KMS-11 (cell line): ENCODE results near the gene UGT1A6.

ENCODE experiments used
- H2AFZ ChIP-seq: fragments of 200-600 bp; sonication (generic); 2 replicates; pipeline ENCODE4 v1.6.1; 2016; ENCODE audit warnings: antibody characterized with exemption, mixed run types, low read depth
- H3K27ac ChIP-seq: fragments of 200-600 bp; sonication (generic); 2 replicates; pipeline ENCODE4 v1.6.1; 2016; ENCODE audit warnings: mild to moderate bottlenecking, mixed run types
- H3K27me3 ChIP-seq: fragments of 200-600 bp; sonication (generic); 2 replicates; pipeline ENCODE4 v1.6.1; 2017; ENCODE audit warnings: mild to moderate bottlenecking, low read depth, mixed run types, moderate library complexity; ENCODE audit not compliant: insufficient read depth
- H3K36me3 ChIP-seq: fragments of 200-600 bp; sonication (generic); 2 replicates; pipeline ENCODE4 v1.6.1; 2017; ENCODE audit warnings: mild to moderate bottlenecking, mixed run types; ENCODE audit not compliant: insufficient read depth
- H3K4me1 ChIP-seq: fragments of 200-600 bp; sonication (generic); 2 replicates; pipeline ENCODE4 v1.6.1; 2016; ENCODE audit warnings: mild to moderate bottlenecking, low read depth, mixed run types; ENCODE audit not compliant: poor library complexity, severe bottlenecking
- H3K4me2 ChIP-seq: fragments of 200-600 bp; sonication (generic); 2 replicates; pipeline ENCODE4 v1.7.0; 2016; ENCODE audit warnings: mild to moderate bottlenecking, mixed run types
- H3K4me3 ChIP-seq: fragments of 200-600 bp; sonication (generic); IDR thresholded peaks from 2 replicates; pipeline ENCODE4 v1.6.1; 2017; ENCODE audit warnings: low read depth, low read length, mixed read lengths; ENCODE audit not compliant: insufficient read depth
- H3K79me2 ChIP-seq: fragments of 200-600 bp; sonication (generic); 2 replicates; pipeline ENCODE4 v1.6.1; 2016; ENCODE audit warnings: low read depth, mixed run types; ENCODE audit not compliant: insufficient read depth
- H3K9ac ChIP-seq: fragments of 200-600 bp; sonication (generic); 2 replicates; pipeline ENCODE4 v1.6.1; 2016; ENCODE audit warnings: mild to moderate bottlenecking, mixed run types
- H4K20me1 ChIP-seq: fragments of 200-600 bp; sonication (generic); 2 replicates; pipeline ENCODE4 v1.6.1; 2016; ENCODE audit warnings: mild to moderate bottlenecking, mixed run types; ENCODE audit not compliant: insufficient read depth
- TF ChIP-seq, protein P1 (sequence below): fragments of 200-600 bp; sonication (generic); conservative IDR thresholded peaks from 2 replicates; pipeline ENCODE4 v1.6.1; 2017; ENCODE audit warnings: low read depth, mild to moderate bottlenecking, antibody characterized with exemption, low read length, moderate library complexity, mixed read lengths

UGT1A6 gene

DNA sequence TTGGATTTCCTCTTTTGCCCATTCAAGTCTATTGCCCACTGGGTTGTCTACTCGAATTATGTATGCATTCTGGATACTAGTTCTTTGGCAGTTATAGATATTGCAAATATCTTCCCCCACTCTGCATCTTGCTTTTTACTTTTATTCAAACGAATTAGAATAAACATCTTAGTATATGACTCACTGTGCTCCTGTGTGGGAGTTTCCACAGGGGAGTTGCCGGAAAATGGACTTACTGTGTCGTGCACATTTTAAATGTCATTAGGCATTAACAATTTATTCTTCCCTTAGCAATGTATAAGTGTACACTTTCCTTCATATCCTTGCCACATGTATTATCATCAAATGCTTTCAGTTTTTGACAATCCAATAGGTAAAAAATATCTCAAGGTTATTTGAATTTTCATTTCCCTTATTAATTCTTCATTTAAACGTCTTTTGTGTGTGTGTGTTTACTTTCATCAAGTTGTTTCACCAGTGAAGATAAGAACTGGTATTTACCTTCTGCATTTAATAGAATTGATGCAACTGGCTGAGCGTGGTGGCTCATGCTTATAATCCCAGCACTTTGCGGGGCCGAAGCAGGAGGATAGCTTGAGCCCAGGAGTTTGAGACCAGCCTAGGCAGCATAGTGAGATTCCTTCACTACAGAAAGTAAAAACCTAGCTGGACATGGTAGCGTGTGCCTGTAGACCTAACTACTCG lies 15.4 kb downstream of the UGT1A6 start:
- H3K9ac ChIP-seq, result no peak overlapping the region
- TF ChIP-seq, protein P1, sequence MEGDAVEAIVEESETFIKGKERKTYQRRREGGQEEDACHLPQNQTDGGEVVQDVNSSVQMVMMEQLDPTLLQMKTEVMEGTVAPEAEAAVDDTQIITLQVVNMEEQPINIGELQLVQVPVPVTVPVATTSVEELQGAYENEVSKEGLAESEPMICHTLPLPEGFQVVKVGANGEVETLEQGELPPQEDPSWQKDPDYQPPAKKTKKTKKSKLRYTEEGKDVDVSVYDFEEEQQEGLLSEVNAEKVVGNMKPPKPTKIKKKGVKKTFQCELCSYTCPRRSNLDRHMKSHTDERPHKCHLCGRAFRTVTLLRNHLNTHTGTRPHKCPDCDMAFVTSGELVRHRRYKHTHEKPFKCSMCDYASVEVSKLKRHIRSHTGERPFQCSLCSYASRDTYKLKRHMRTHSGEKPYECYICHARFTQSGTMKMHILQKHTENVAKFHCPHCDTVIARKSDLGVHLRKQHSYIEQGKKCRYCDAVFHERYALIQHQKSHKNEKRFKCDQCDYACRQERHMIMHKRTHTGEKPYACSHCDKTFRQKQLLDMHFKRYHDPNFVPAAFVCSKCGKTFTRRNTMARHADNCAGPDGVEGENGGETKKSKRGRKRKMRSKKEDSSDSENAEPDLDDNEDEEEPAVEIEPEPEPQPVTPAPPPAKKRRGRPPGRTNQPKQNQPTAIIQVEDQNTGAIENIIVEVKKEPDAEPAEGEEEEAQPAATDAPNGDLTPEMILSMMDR, result no peak
- no peak overlapping the region for H3K4me3 ChIP-seq
- no peaks in the 10 kb centered on the region for H4K20me1 ChIP-seq
- H3K4me2 ChIP-seq, result no peak overlapping the region
- H3K36me3 ChIP-seq, result no peaks in the 10 kb centered on the region
- H2AFZ ChIP-seq, result no peak overlapping the region
- H3K27ac ChIP-seq, result no peak overlapping the region
- no peaks in the 10 kb centered on the region for H3K27me3 ChIP-seq
- H3K79me2 ChIP-seq, result no peaks in the 10 kb centered on the region
- no peaks in the 10 kb centered on the region for H3K4me1 ChIP-seq

DNA sequence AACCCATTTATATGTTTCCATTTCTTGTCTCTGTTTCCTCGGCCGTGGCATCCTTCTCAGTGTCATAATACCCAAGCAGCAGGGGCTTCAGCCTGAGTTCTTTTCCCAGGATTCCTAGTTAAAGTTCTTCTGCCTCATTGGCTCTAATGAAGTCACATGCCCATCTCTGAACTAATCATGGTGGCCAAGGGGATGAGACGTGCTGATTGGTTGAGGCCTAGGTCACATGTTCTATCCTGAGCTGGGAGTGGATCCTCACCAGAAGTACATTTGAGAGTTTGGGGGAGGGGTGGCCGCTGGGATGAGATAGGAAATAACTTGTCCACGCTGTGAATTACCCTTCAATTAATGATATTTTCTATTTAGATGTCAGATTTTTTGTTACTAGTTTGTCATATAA lies 16.3 kb downstream of the UGT1A6 start:
- H3K4me2 ChIP-seq, result no peak overlapping the region
- no peak overlapping the region for H3K27ac ChIP-seq

DNA sequence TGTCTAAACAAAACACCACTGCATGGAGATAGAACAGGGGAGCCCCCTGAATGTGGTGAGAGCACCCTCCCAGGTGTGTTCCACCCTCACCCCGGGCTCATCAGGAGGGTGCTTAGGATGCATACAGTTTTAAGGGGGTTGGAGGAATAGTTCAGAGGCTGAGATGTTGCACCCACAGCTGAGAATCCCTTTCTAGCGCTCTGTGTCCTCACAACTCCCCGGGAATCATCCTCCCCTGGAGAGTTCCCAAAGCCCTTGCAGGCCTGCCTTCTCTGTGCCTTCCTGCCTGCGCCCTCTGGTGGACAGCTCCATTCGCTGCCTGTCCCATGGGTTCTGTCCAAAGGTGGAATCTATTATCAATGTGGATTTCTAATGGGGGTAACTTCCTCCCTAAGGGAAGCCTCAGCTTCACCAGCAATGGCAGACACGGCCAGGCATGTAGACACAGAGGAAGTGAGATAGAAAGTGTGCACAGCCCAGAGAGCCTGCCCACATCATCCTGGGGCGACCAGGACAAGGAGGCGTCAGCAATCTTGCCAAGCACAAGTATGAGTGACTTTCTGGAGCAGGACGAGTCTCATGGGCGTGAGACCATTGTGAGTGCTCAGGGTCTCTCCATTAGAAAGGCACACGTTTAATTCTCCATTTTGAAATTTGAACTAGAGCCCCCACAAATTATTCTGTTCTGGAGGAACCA lies 18.8 kb downstream of the UGT1A6 start:
- H3K36me3 ChIP-seq, result no peaks in the 10 kb centered on the region
- H3K27ac ChIP-seq, result no peak overlapping the region
- H3K4me3 ChIP-seq, result no peak overlapping the region
- no peaks in the 10 kb centered on the region for H3K4me1 ChIP-seq
- H3K27me3 ChIP-seq, result no peaks in the 10 kb centered on the region
- H2AFZ ChIP-seq, result no peak overlapping the region
- TF ChIP-seq, protein P1, result peak; percentile 86
- no peak overlapping the region for H3K9ac ChIP-seq
- H4K20me1 ChIP-seq, result no peaks in the 10 kb centered on the region
- H3K79me2 ChIP-seq, result no peaks in the 10 kb centered on the region
- no peak overlapping the region for H3K4me2 ChIP-seq

More for the DNA sequence above, 16.3 kb downstream of the UGT1A6 start:
- no peaks in the 10 kb centered on the region for H3K27me3 ChIP-seq
- H3K9ac ChIP-seq, result no peak overlapping the region
- H3K36me3 ChIP-seq, result no peaks in the 10 kb centered on the region
- TF ChIP-seq, protein P1, result no peak
- no peak overlapping the region for H2AFZ ChIP-seq
- no peaks in the 10 kb centered on the region for H3K4me1 ChIP-seq
- H3K79me2 ChIP-seq, result no peaks in the 10 kb centered on the region
- no peaks in the 10 kb centered on the region for H4K20me1 ChIP-seq
- no peak overlapping the region for H3K4me3 ChIP-seq

DNA sequence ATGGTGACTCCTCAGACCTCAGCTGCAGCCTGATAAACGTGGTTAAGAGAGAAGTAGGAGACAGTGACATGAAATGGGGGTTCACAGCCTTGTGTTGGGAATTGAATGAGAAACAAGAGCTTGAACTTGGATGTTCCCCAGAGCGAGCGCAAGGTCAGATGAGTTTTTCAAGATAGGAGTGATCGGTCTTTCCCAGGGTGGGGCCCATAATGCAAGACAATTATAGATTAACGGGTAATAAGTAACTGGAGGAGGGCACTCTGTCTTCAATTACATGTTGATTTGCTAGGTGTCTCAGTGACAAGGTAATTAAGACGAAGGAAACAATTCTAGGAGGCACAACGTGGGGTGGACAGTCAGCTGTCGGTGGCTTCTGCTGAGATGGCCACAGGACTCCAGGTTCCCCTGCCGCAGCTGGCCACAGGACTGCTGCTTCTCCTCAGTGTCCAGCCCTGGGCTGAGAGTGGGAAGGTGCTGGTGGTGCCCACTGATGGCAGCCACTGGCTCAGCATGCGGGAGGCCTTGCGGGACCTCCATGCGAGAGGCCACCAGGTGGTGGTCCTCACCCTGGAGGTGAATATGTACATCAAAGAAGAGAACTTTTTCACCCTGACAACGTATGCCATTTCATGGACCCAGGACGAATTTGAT lies 20.0 kb downstream of the UGT1A6 start, which contains the start of gene UGT1A5:
Gene UGT1A5 (plus strand): TSS at position 297 of the 651 bp plus-strand sequence. CDS start 85 bp downstream, at position 382.
- Histone ChIP-seq H3K9ac (no peak within 1 kb of the TSS), H3K4me2 (no peak within 1 kb of the TSS), H4K20me1 (no peaks in the 10 kb centered on the region), H2AFZ (no peak within 1 kb of the TSS), H3K27ac (no peak within 1 kb of the TSS), H3K4me3 (no peak within 1 kb of the TSS), H3K36me3 (no peaks in the 10 kb centered on the region), H3K27me3 (no peaks in the 10 kb centered on the region), H3K4me1 (no peaks in the 10 kb centered on the region), H3K79me2 (no peaks in the 10 kb centered on the region)
- TF ChIP-seq, protein P1, result no peak
